ENCODE results near the gene ZNF37A. TPM values are rescaled to one million over a fixed set of nuclear protein-coding genes. Genes with fewer than 3 reads are reported as not detected.

ZNF37A gene
- total RNA-seq, 4 donors from 2014 or later: 7.3 to 25.3 (median 8.9) TPM

DNA sequence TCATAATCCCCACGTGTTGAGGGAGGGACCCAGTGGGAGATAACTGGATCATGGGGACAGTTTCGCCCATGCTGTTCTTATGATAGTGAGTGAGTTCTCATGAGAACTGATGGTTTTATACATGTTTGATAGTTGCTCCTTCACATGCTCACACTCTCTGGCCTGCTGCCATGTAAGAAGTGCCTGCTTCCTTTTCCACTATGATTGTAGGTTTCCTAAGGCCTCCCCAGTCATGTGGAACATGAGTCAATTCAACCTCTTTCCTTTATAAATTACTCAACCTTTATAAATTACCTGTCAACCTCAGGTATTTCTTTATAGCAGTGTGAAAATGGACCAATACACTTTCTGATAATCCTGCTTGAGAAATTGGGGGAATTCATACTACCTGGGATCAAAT is 80.2 kb downstream of the ZNF37A start:
- H3K4me3 ChIP-seq: no peak overlapping the region
- 47% methylated on average over 2 of the region's 2 CpGs for WGBS
- TF ChIP-seq POLR2AphosphoS5 (IDR thresholded peaks at IDR 0.05) (no peak), EP300 (IDR thresholded peaks at IDR 0.05) (no peak), POLR2A (IDR thresholded peaks at IDR 0.05) (no peak)
- TF ChIP-seq, protein P1, sequence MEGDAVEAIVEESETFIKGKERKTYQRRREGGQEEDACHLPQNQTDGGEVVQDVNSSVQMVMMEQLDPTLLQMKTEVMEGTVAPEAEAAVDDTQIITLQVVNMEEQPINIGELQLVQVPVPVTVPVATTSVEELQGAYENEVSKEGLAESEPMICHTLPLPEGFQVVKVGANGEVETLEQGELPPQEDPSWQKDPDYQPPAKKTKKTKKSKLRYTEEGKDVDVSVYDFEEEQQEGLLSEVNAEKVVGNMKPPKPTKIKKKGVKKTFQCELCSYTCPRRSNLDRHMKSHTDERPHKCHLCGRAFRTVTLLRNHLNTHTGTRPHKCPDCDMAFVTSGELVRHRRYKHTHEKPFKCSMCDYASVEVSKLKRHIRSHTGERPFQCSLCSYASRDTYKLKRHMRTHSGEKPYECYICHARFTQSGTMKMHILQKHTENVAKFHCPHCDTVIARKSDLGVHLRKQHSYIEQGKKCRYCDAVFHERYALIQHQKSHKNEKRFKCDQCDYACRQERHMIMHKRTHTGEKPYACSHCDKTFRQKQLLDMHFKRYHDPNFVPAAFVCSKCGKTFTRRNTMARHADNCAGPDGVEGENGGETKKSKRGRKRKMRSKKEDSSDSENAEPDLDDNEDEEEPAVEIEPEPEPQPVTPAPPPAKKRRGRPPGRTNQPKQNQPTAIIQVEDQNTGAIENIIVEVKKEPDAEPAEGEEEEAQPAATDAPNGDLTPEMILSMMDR (IDR thresholded peaks at IDR 0.05): no peak
- H3K27ac ChIP-seq: no peak overlapping the region
- H3K36me3 ChIP-seq: no peaks in the 10 kb centered on the region
- no peaks in the 10 kb centered on the region for H3K4me1 ChIP-seq
- H3K9me3 ChIP-seq: no peaks in the 10 kb centered on the region
- H3K27me3 ChIP-seq: no peaks in the 10 kb centered on the region
- no peak for DNase-seq (ENCODE audit: low spot score in 2 of 2)

DNA sequence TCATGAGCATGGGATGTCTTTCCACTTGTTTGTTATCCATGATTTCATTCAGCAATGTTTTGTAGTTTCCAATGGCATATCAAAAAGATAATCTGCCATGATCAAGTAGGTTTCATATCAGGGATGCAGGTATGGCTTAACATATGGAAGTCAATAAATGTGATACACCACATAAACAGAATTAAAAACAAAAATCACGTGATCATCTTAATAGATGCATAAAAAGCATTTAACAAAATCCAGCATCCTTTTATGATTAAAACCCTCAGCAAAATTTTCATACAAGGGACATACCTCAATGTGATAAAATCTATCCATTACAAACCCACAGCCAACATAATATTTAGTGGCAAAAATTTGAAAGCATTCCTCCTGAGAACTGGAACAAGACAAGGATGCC is 90.3 kb downstream of the ZNF37A start:
- Histone ChIP-seq H3K27me3 (no peaks in the 10 kb centered on the region), H3K4me1 (no peaks in the 10 kb centered on the region), H3K4me3 (no peak overlapping the region), H3K27ac (no peak overlapping the region), H3K9me3 (peaks cover 10% of the 10 kb centered on the region), H3K36me3 (no peaks in the 10 kb centered on the region)
- 19% methylated on average over 1 of the region's 1 CpG for WGBS
- TF ChIP-seq POLR2AphosphoS5 (IDR thresholded peaks at IDR 0.05) (no peak), EP300 (IDR thresholded peaks at IDR 0.05) (no peak), POLR2A (IDR thresholded peaks at IDR 0.05) (no peak)
- TF ChIP-seq, protein P1 (IDR thresholded peaks at IDR 0.05): no peak
- DNase-seq (ENCODE audit: low spot score in 2 of 2): no peak

Other genes starting within 250 kb of the ZNF37A start
- 10 to 100 TPM in 2 of 4 donors, 1 to 10 TPM in 2; 5.4 to 23.5 (median 13.1) TPM for gene ZNF248, start 236.7 kb upstream of the ZNF37A start, total RNA-seq
- gene ZNF25, start 117.7 kb upstream of the ZNF37A start, total RNA-seq: 10 to 100 TPM in 1 of 4 donors, 1 to 10 TPM in 3; 5.3 to 14.0 (median 7.2) TPM
- 10 to 100 TPM; 17.5 to 45.8 (median 24.8) TPM for gene ZNF33A, start 83.7 kb upstream of the ZNF37A start, total RNA-seq

All from suprapubic skin (tissue), 4 donors.